Breast epithelium (tissue), 4 donors: ENCODE results near the gene TOR1A. TPM values are rescaled to one million over a fixed set of nuclear protein-coding genes. Genes with fewer than 3 reads are reported as not detected.
A peak's percentile ranks its signal among the peaks of the same experiment; 100 is the strongest.

Source experiments
- DNase-seq, 2 donors: peaks; one replicate each; pipeline ENCODE4 v3.0.0-alpha.2; 2019; ENCODE audit warnings: low spot score in 2 of 2
- H3K27ac ChIP-seq, 2 donors: fragments of 200-600 bp; sonication (generic) in 1 of 2; one replicate each; pipeline ENCODE4 v1.5.1; 2016 to 2019; ENCODE audit warnings: mild to moderate bottlenecking in 1 of 2
- H3K27me3 ChIP-seq, 2 donors: fragments of 200-600 bp; sonication (generic) in 1 of 2; one replicate each; pipeline versions ENCODE4 v1.5.1 to v1.6.0; 2017 to 2019; ENCODE audit warnings: control low read depth in 1 of 2, mild to moderate bottlenecking in 1 of 2
- H3K36me3 ChIP-seq: fragments of 200-600 bp; one replicate; pipeline ENCODE4 v1.5.1; 2019
- H3K4me1 ChIP-seq, 2 donors: fragments of 200-600 bp; sonication (generic); one replicate each; pipeline ENCODE4 v1.5.1; 2016 to 2019; ENCODE audit warnings: control low read depth in 1 of 2
- H3K4me3 ChIP-seq, 3 donors: fragments of 200-600 bp; sonication (generic); 1 replicate in 2 of 3; 2 replicates in 1 of 3; pipeline ENCODE4 v1.5.1; 2016 to 2019; ENCODE audit warnings: mild to moderate bottlenecking in 3 of 3, moderate library complexity in 2 of 3
- H3K9me3 ChIP-seq, 2 donors: fragments of 200-600 bp; sonication (generic) in 1 of 2; one replicate each; pipeline ENCODE4 v1.5.1; 2016 to 2019; ENCODE audit warnings: control low read depth in 1 of 2
- CTCF ChIP-seq, 3 donors: fragments of 450-650 bp; IDR thresholded peaks; one replicate each; pipeline ENCODE4 v1.5.1; 2016 to 2017; ENCODE audit warnings: antibody characterized with exemption in 3 of 3, mild to moderate bottlenecking in 3 of 3, moderate library complexity in 3 of 3
- POLR2A ChIP-seq: fragments of 450-650 bp; IDR thresholded peaks from one replicate; pipeline ENCODE4 v1.6.1; 2016; ENCODE audit warnings: antibody characterized with exemption, mild to moderate bottlenecking, moderate library complexity
- POLR2AphosphoS5 ChIP-seq, 3 donors: sonication (generic); formaldehyde crosslinking; IDR thresholded peaks; one replicate each; pipeline ENCODE4 v1.6.1; 2017; ENCODE audit warnings: antibody characterized with exemption in 3 of 3
- intact Hi-C: fragments of 100-400 bp; cut with DNase I; formaldehyde crosslinking; loops from one replicate; pipeline ENCODE4 v1.15.1; 2023; ENCODE audit warnings: low total_unique reads
- total RNA-seq, 3 donors: library from RNA; depleted of rRNA; stranded (reverse); fragments of >200 nt; gene quantifications; one replicate each; pipeline ENCODE4 v1.1.0, GENCODE V29; 2016

TOR1A gene
- total RNA-seq, 3 donors from 2014 or later = 54.4 to 60.7 (median 57.8) TPM

DNA sequence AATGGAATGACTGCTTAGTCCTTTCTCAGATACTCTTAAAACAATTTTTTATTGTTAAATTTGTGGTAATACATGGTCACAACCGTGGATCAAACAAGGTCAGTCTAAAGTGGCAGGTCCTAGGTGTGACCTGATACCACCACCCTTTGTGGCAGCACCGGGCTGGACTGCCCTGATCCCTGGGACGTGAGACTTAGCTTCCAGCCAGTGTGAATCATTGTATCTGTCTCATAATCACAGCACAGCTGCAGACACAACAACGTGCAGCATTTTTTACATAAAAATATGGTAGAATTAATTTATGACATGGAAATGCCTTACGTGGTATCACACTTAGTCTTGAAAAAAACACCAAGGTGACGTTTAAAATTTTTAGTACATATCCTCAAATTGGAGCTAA, 13.1 kb downstream of the TOR1A start:
- no peaks in the 10 kb centered on the region for H3K36me3 ChIP-seq
- H3K4me3 ChIP-seq = no peak overlapping the region
- DNase-seq = no peak
- H3K27ac ChIP-seq = no peak overlapping the region
- TF ChIP-seq CTCF (IDR thresholded peaks at IDR 0.05) = no peak
- TF ChIP-seq POLR2A = no peak
- TF ChIP-seq POLR2AphosphoS5 (IDR thresholded peaks at IDR 0.05) = no peak
- H3K27me3 ChIP-seq = no peaks in the 10 kb centered on the region
- no peaks in the 10 kb centered on the region for H3K9me3 ChIP-seq
- intact Hi-C loops = no loop called here
- H3K4me1 ChIP-seq = no peaks in the 10 kb centered on the region

DNA sequence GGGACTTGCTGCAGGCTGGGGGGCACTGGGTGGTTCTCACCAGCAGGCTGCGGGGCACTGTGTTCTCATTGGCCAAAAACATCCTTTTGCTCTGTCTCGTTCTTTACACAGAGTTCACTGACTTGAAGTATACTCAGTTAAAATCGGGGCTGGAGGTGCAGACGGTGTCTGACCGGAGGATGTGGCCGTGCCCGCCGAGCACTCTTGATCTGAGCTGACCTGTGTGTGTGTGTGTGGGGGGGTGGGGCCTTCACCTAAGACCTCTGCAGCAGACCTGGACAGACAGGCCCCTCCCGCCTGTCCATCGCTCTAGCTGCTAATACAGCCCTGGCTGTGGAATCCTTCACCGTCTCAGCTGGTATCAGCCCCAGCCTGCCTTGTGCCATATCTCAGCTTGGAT, 13.8 kb downstream of the TOR1A start:
- H3K27ac ChIP-seq = no peak overlapping the region
- H3K27me3 ChIP-seq = no peaks in the 10 kb centered on the region
- intact Hi-C loops = no loop called here
- no peak overlapping the region for H3K4me3 ChIP-seq
- TF ChIP-seq POLR2AphosphoS5 (IDR thresholded peaks at IDR 0.05) (no peak), POLR2A (no peak), CTCF (IDR thresholded peaks at IDR 0.05) (no peak)
- H3K4me1 ChIP-seq = no peaks in the 10 kb centered on the region
- DNase-seq = no peak
- H3K9me3 ChIP-seq = no peaks in the 10 kb centered on the region
- H3K36me3 ChIP-seq = no peaks in the 10 kb centered on the region

DNA sequence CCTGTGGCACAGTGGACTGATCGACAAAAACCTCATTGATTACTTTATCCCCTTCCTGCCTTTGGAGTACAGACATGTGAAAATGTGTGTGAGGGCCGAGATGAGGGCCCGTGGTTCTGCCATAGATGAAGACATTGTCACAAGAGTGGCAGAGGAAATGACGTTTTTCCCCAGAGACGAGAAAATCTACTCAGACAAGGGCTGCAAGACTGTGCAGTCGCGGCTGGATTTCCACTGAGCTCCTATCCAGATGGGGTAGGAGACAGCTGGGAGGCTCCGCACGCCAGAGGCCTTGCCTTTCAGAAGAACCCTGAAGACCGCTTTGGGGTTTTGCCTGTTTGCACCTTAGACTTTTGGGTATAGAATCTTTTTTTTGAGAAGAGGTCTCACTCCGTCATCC, 14.6 kb downstream of the TOR1A start:
- DNase-seq = no peak
- H3K9me3 ChIP-seq = no peaks in the 10 kb centered on the region
- H3K27me3 ChIP-seq = no peaks in the 10 kb centered on the region
- intact Hi-C loops = no loop called here
- TF ChIP-seq CTCF (IDR thresholded peaks at IDR 0.05) (no peak), POLR2A (no peak), POLR2AphosphoS5 (IDR thresholded peaks at IDR 0.05) (no peak)
- H3K36me3 ChIP-seq = no peaks in the 10 kb centered on the region
- no peak overlapping the region for H3K4me3 ChIP-seq
- H3K4me1 ChIP-seq = no peaks in the 10 kb centered on the region
- H3K27ac ChIP-seq = no peak overlapping the region

- peaks cover 0 to 4% of the 10 kb centered on the region in 2 donors for H3K4me1 ChIP-seq
Observed at GRCh38 chr9:129806061-129806460, 17.9 kb downstream of the TOR1A start.

GRCh38 chr9:129803676-129804060, 20.3 kb downstream of the TOR1A start:
- TF ChIP-seq POLR2A (no peak), CTCF (IDR thresholded peaks at IDR 0.05) (no peak), POLR2AphosphoS5 (IDR thresholded peaks at IDR 0.05) (no peak)
- intact Hi-C loops = no loop called here
- peak overlapping the region; percentile 90 to 95 (median 92) for H3K4me3 ChIP-seq

More at GRCh38 chr9:129806061-129806460, 17.9 kb downstream of the TOR1A start:
- no peaks in the 10 kb centered on the region for H3K27me3 ChIP-seq
- no peaks in the 10 kb centered on the region for H3K36me3 ChIP-seq
- TF ChIP-seq CTCF (IDR thresholded peaks at IDR 0.05) (no peak), POLR2A (no peak), POLR2AphosphoS5 (IDR thresholded peaks at IDR 0.05) (no peak)
- no peak overlapping the region for H3K4me3 ChIP-seq
- DNase-seq = no peak
- intact Hi-C loops = no loop called here
- H3K9me3 ChIP-seq = no peaks in the 10 kb centered on the region
- H3K27ac ChIP-seq = no peak overlapping the region

More at GRCh38 chr9:129803676-129804060, 20.3 kb downstream of the TOR1A start:
- H3K9me3 ChIP-seq = no peaks in the 10 kb centered on the region
- H3K27me3 ChIP-seq = no peaks in the 10 kb centered on the region
- peak overlapping the region; percentile 87 for H3K27ac ChIP-seq
- DNase-seq = no peak
- no peaks in the 10 kb centered on the region for H3K36me3 ChIP-seq
- H3K4me1 ChIP-seq = peaks cover 0 to 4% of the 10 kb centered on the region in 2 donors
